ENCODE data around the gene KIF21B.

KIF21B gene

GRCh38 chr1:201023517-201023902 lies at the start of gene KIF21B:
Gene KIF21B, minus strand, starts transcription at chr1:201023714. Its CDS starts 331 bp downstream, at chr1:201023383.
- H3K4me3 ChIP-seq (ENCODE audit: low read length), result peak within 1 kb of the TSS; percentile 64; the same call in 1 of the 2 replicates
- H3K27me3 ChIP-seq (ENCODE audit: control insufficient read depth, insufficient read depth, low read length), result no peaks in the 10 kb centered on the region
- no CpG with 5 or more reads among the region's 53 CpGs for WGBS (ENCODE audit: insufficient coverage, insufficient read length)
- peaks cover 17% of the 10 kb centered on the region for H3K4me1 ChIP-seq (ENCODE audit: control insufficient read depth, insufficient read depth, low read length)
- H3K36me3 ChIP-seq (ENCODE audit: control insufficient read depth, insufficient read depth, low read length), result no peaks in the 10 kb centered on the region
- no peak for DNase-seq (ENCODE audit: low read depth, low spot score)
- H3K27ac ChIP-seq (ENCODE audit: low read length), result no peak within 1 kb of the TSS
- H3K9me3 ChIP-seq (ENCODE audit: control insufficient read depth, insufficient read depth, low read length), result no peaks in the 10 kb centered on the region

- no CpG with 5 or more reads among the region's 6 CpGs for WGBS (ENCODE audit: insufficient coverage, insufficient read length)
- Histone ChIP-seq H3K27ac (ENCODE audit: low read length) (no peak overlapping the region), H3K4me1 (ENCODE audit: control insufficient read depth, insufficient read depth, low read length) (no peaks in the 10 kb centered on the region), H3K36me3 (ENCODE audit: control insufficient read depth, insufficient read depth, low read length) (no peaks in the 10 kb centered on the region; the same call in 1 of the 2 replicates), H3K4me3 (ENCODE audit: low read length) (no peak overlapping the region), H3K27me3 (ENCODE audit: control insufficient read depth, insufficient read depth, low read length) (no peaks in the 10 kb centered on the region), H3K9me3 (ENCODE audit: control insufficient read depth, insufficient read depth, low read length) (no peaks in the 10 kb centered on the region)
- DNase-seq (ENCODE audit: low read depth, low spot score), result no peak
Observed at GRCh38 chr1:201072922-201073321, 49.4 kb upstream of the KIF21B start.

- Histone ChIP-seq H3K36me3 (ENCODE audit: control insufficient read depth, insufficient read depth, low read length) (no peaks in the 10 kb centered on the region), H3K27me3 (ENCODE audit: control insufficient read depth, insufficient read depth, low read length) (no peaks in the 10 kb centered on the region), H3K4me1 (ENCODE audit: control insufficient read depth, insufficient read depth, low read length) (no peaks in the 10 kb centered on the region), H3K4me3 (ENCODE audit: low read length) (no peak overlapping the region), H3K27ac (ENCODE audit: low read length) (no peak overlapping the region), H3K9me3 (ENCODE audit: control insufficient read depth, insufficient read depth, low read length) (no peaks in the 10 kb centered on the region)
- WGBS (ENCODE audit: insufficient coverage, insufficient read length), result no CpG with 5 or more reads among the region's 5 CpGs
- DNase-seq (ENCODE audit: low read depth, low spot score), result no peak
Observed at GRCh38 chr1:201072149-201072548, 48.6 kb upstream of the KIF21B start.

GRCh38 chr1:201069636-201070035 lies 46.1 kb upstream of the KIF21B start:
- no peak overlapping the region for H3K27ac ChIP-seq (ENCODE audit: low read length)
- WGBS (ENCODE audit: insufficient coverage, insufficient read length), result no CpG with 5 or more reads among the region's 3 CpGs
- no peak for DNase-seq (ENCODE audit: low read depth, low spot score)
- H3K9me3 ChIP-seq (ENCODE audit: control insufficient read depth, insufficient read depth, low read length), result no peaks in the 10 kb centered on the region
- no peaks in the 10 kb centered on the region for H3K27me3 ChIP-seq (ENCODE audit: control insufficient read depth, insufficient read depth, low read length)
- no peaks in the 10 kb centered on the region for H3K4me1 ChIP-seq (ENCODE audit: control insufficient read depth, insufficient read depth, low read length)
- H3K36me3 ChIP-seq (ENCODE audit: control insufficient read depth, insufficient read depth, low read length), result no peaks in the 10 kb centered on the region
- no peak overlapping the region for H3K4me3 ChIP-seq (ENCODE audit: low read length)

GRCh38 chr1:201068976-201069375 lies 45.5 kb upstream of the KIF21B start:
- no peak for DNase-seq (ENCODE audit: low read depth, low spot score)
- H3K4me3 ChIP-seq (ENCODE audit: low read length), result no peak overlapping the region
- no peak overlapping the region for H3K27ac ChIP-seq (ENCODE audit: low read length)
- no peaks in the 10 kb centered on the region for H3K36me3 ChIP-seq (ENCODE audit: control insufficient read depth, insufficient read depth, low read length)
- whole genome bisulfite sequencing (ENCODE audit: insufficient coverage, insufficient read length), result no CpG with 5 or more reads among the region's 4 CpGs
- H3K4me1 ChIP-seq (ENCODE audit: control insufficient read depth, insufficient read depth, low read length), result no peaks in the 10 kb centered on the region
- no peaks in the 10 kb centered on the region for H3K9me3 ChIP-seq (ENCODE audit: control insufficient read depth, insufficient read depth, low read length)
- no peaks in the 10 kb centered on the region for H3K27me3 ChIP-seq (ENCODE audit: control insufficient read depth, insufficient read depth, low read length)

- no peak overlapping the region for H3K27ac ChIP-seq (ENCODE audit: low read length)
- H3K9me3 ChIP-seq (ENCODE audit: control insufficient read depth, insufficient read depth, low read length), result no peaks in the 10 kb centered on the region
- no peak overlapping the region for H3K4me3 ChIP-seq (ENCODE audit: low read length)
- no CpG with 5 or more reads among the region's 4 CpGs for WGBS (ENCODE audit: insufficient coverage, insufficient read length)
- peaks cover 4% of the 10 kb centered on the region; the same call in 1 of the 2 replicates for H3K4me1 ChIP-seq (ENCODE audit: control insufficient read depth, insufficient read depth, low read length)
- no peak for DNase-seq (ENCODE audit: low read depth, low spot score)
- H3K36me3 ChIP-seq (ENCODE audit: control insufficient read depth, insufficient read depth, low read length), result no peaks in the 10 kb centered on the region
- no peaks in the 10 kb centered on the region for H3K27me3 ChIP-seq (ENCODE audit: control insufficient read depth, insufficient read depth, low read length)
Observed at GRCh38 chr1:201066986-201067385, 43.5 kb upstream of the KIF21B start.

- Histone ChIP-seq H3K27ac (ENCODE audit: low read length) (no peak overlapping the region), H3K27me3 (ENCODE audit: control insufficient read depth, insufficient read depth, low read length) (no peaks in the 10 kb centered on the region), H3K4me1 (ENCODE audit: control insufficient read depth, insufficient read depth, low read length) (peaks cover 4% of the 10 kb centered on the region; the same call in 1 of the 2 replicates), H3K9me3 (ENCODE audit: control insufficient read depth, insufficient read depth, low read length) (no peaks in the 10 kb centered on the region), H3K36me3 (ENCODE audit: control insufficient read depth, insufficient read depth, low read length) (no peaks in the 10 kb centered on the region), H3K4me3 (ENCODE audit: low read length) (no peak overlapping the region)
- WGBS (ENCODE audit: insufficient coverage, insufficient read length), result no CpG with 5 or more reads among the region's 10 CpGs
- no peak for DNase-seq (ENCODE audit: low read depth, low spot score)
Observed at GRCh38 chr1:201065686-201066085, 42.2 kb upstream of the KIF21B start.

GRCh38 chr1:201064806-201065205 lies 41.3 kb upstream of the KIF21B start:
- H3K9me3 ChIP-seq (ENCODE audit: control insufficient read depth, insufficient read depth, low read length), result no peaks in the 10 kb centered on the region
- H3K4me3 ChIP-seq (ENCODE audit: low read length), result no peak overlapping the region
- WGBS (ENCODE audit: insufficient coverage, insufficient read length), result no CpG with 5 or more reads among the region's 8 CpGs
- H3K27me3 ChIP-seq (ENCODE audit: control insufficient read depth, insufficient read depth, low read length), result no peaks in the 10 kb centered on the region
- no peaks in the 10 kb centered on the region for H3K36me3 ChIP-seq (ENCODE audit: control insufficient read depth, insufficient read depth, low read length)
- H3K4me1 ChIP-seq (ENCODE audit: control insufficient read depth, insufficient read depth, low read length), result peaks cover 4% of the 10 kb centered on the region; the same call in 1 of the 2 replicates
- H3K27ac ChIP-seq (ENCODE audit: low read length), result no peak overlapping the region
- no peak for DNase-seq (ENCODE audit: low read depth, low spot score)

- Histone ChIP-seq H3K4me1 (ENCODE audit: control insufficient read depth, insufficient read depth, low read length) (peaks cover 7% of the 10 kb centered on the region; the same call in 1 of the 2 replicates), H3K27ac (ENCODE audit: low read length) (no peak overlapping the region), H3K36me3 (ENCODE audit: control insufficient read depth, insufficient read depth, low read length) (no peaks in the 10 kb centered on the region), H3K27me3 (ENCODE audit: control insufficient read depth, insufficient read depth, low read length) (no peaks in the 10 kb centered on the region), H3K9me3 (ENCODE audit: control insufficient read depth, insufficient read depth, low read length) (no peaks in the 10 kb centered on the region), H3K4me3 (ENCODE audit: low read length) (no peak overlapping the region)
- no peak for DNase-seq (ENCODE audit: low read depth, low spot score)
- whole genome bisulfite sequencing (ENCODE audit: insufficient coverage, insufficient read length), result no CpG with 5 or more reads among the region's 7 CpGs
Observed at GRCh38 chr1:201063145-201063544, 39.6 kb upstream of the KIF21B start.

GRCh38 chr1:201062511-201063091 lies 39.1 kb upstream of the KIF21B start:
- Histone ChIP-seq H3K27me3 (ENCODE audit: control insufficient read depth, insufficient read depth, low read length) (no peaks in the 10 kb centered on the region), H3K27ac (ENCODE audit: low read length) (no peak overlapping the region), H3K4me3 (ENCODE audit: low read length) (no peak overlapping the region), H3K36me3 (ENCODE audit: control insufficient read depth, insufficient read depth, low read length) (no peaks in the 10 kb centered on the region), H3K4me1 (ENCODE audit: control insufficient read depth, insufficient read depth, low read length) (peaks cover 7% of the 10 kb centered on the region; the same call in 1 of the 2 replicates), H3K9me3 (ENCODE audit: control insufficient read depth, insufficient read depth, low read length) (no peaks in the 10 kb centered on the region)
- no peak for DNase-seq (ENCODE audit: low read depth, low spot score)
- WGBS (ENCODE audit: insufficient coverage, insufficient read length), result no CpG with 5 or more reads among the region's 8 CpGs

- Histone ChIP-seq H3K4me1 (ENCODE audit: control insufficient read depth, insufficient read depth, low read length) (peaks cover 7% of the 10 kb centered on the region; the same call in 1 of the 2 replicates), H3K4me3 (ENCODE audit: low read length) (no peak overlapping the region), H3K27me3 (ENCODE audit: control insufficient read depth, insufficient read depth, low read length) (no peaks in the 10 kb centered on the region), H3K9me3 (ENCODE audit: control insufficient read depth, insufficient read depth, low read length) (no peaks in the 10 kb centered on the region), H3K36me3 (ENCODE audit: control insufficient read depth, insufficient read depth, low read length) (no peaks in the 10 kb centered on the region), H3K27ac (ENCODE audit: low read length) (no peak overlapping the region)
- no peak for DNase-seq (ENCODE audit: low read depth, low spot score)
- WGBS (ENCODE audit: insufficient coverage, insufficient read length), result no CpG with 5 or more reads among the region's 12 CpGs
Observed at GRCh38 chr1:201061886-201062285, 38.4 kb upstream of the KIF21B start.

Measured in iPS DF 6.9 (cell line).